Caco-2 (cell line): ENCODE results near the gene ENOSF1. TPM values are rescaled to one million over a fixed set of nuclear protein-coding genes. Genes with fewer than 3 reads are reported as not detected.
A peak's percentile ranks its signal among the peaks of the same experiment; 100 is the strongest.

Source experiments
- BruUV-seq: library from RNA; stranded (reverse); fragments of 400-500 nt; replicated peaks from 2 replicates; lab custom pipeline; 2021; lab: Mats Ljungman, UMichigan
- CTCF ChIA-PET: fragments of 300-600 bp; sonication (Branson Sonifier 250); formaldehyde crosslinking; loops from one replicate; lab custom pipeline; 2022; ENCODE audit warnings: antibody characterized with exemption; lab: Charles Lee
- POLR2A ChIA-PET: fragments of 300-600 bp; sonication (Branson Sonifier 250); formaldehyde crosslinking; loops from one replicate; lab custom pipeline; 2022; ENCODE audit warnings: antibody characterized with exemption; lab: Charles Lee
- DNase-seq, 2 experiments: peaks; one replicate each; pipeline versions ENCODE4 v3.0.0 to v3.0.0-alpha.2; 2020 to 2022
- H3K27me3 ChIP-seq: replicated peaks from 2 replicates; pipeline ENCODE4 v1.6.0; 2011; ENCODE audit warnings: low read length; ENCODE audit not compliant: control insufficient read depth, insufficient read depth
- H3K36me3 ChIP-seq: 2 replicates; pipeline ENCODE4 v1.5.1; 2011; ENCODE audit warnings: low read length; ENCODE audit not compliant: control insufficient read depth, insufficient read depth
- H3K4me1 ChIP-seq: fragments of 250-450 bp; sonication (Bioruptor Pico); 2 replicates; pipeline ENCODE4 v1.5.1; 2020; ENCODE audit warnings: mild to moderate bottlenecking
- H3K4me3 ChIP-seq: 2 replicates; pipeline ENCODE4 v1.5.1; 2011; ENCODE audit warnings: low read depth, mild to moderate bottlenecking, control low read depth, low read length
- H3K9me3 ChIP-seq: fragments of 250-450 bp; sonication (Bioruptor Pico); 2 replicates; pipeline ENCODE4 v1.5.1; 2020; ENCODE audit warnings: mild to moderate bottlenecking, moderate library complexity
- H3K27ac Mint-ChIP-seq: one replicate; pipeline ENCODE4 v1.8.0; 2022; ENCODE audit warnings: mixed read lengths; ENCODE audit not compliant: unreplicated experiment
- H3K27me3 Mint-ChIP-seq: one replicate; pipeline ENCODE4 v1.8.0; 2022; ENCODE audit warnings: mixed read lengths; ENCODE audit not compliant: insufficient read depth, unreplicated experiment
- H3K36me3 Mint-ChIP-seq: one replicate; pipeline ENCODE4 v1.8.0; 2022; ENCODE audit warnings: mild to moderate bottlenecking, mixed read lengths; ENCODE audit not compliant: insufficient read depth, unreplicated experiment
- H3K4me1 Mint-ChIP-seq: one replicate; pipeline ENCODE4 v1.8.0; 2022; ENCODE audit warnings: low read depth, mixed read lengths; ENCODE audit not compliant: unreplicated experiment
- H3K4me3 Mint-ChIP-seq: one replicate; pipeline ENCODE4 v1.8.0; 2022; ENCODE audit warnings: mild to moderate bottlenecking, moderate library complexity, mixed read lengths; ENCODE audit not compliant: unreplicated experiment
- H3K9me3 Mint-ChIP-seq: one replicate; pipeline ENCODE4 v1.8.0; 2022; ENCODE audit warnings: mixed read lengths; ENCODE audit not compliant: unreplicated experiment
- intact Hi-C: fragments of 100-400 bp; cut with micrococcal nuclease; formaldehyde crosslinking; loops from one replicate; pipeline ENCODE4 v1.10.0; 2022; ENCODE audit not compliant: unreplicated experiment
- total RNA-seq: library from RNA; stranded (reverse); gene quantifications from 2 replicates; pipeline ENCODE4 v1.2.3, GENCODE V29; 2022
- TF ChIP-seq, protein P1 (sequence below), 2 experiments: fragments of 200-600 bp in 1 of 2; IDR thresholded peaks; 1 replicate in 1 of 2; 2 replicates in 1 of 2; pipeline versions ENCODE4 v1.5.1 to v1.8.0; 2011 to 2022; ENCODE audit warnings: antibody characterized with exemption in 1 of 2, control low read depth in 1 of 2, inconsistent platforms in 1 of 2, low read depth in 1 of 2, low read length in 1 of 2, mild to moderate bottlenecking in 1 of 2, moderate library complexity in 1 of 2; ENCODE audit not compliant: insufficient read depth in 1 of 2, severe bottlenecking in 1 of 2, unreplicated experiment in 1 of 2

ENOSF1 gene
- total RNA-seq, 1 experiment from 2014 or later = 114 TPM

DNA sequence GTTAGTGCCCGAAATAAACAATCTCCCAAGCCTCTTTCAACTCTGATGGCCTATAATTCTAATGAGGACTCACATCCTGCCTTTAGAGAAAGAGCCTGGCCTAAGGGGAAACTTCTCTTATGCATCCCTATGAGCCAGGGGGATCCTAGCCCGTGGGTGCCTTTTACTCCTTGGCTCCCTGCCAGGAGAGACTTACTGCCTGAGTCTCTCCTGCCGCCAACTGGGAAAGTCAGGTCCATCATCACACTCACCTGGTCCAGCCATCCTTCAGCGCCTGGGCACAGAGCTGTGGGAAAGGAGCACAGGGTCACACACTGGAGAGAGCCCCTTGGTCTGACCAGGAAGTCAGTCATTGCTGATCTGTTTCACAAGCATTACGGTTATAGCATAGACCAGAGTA is 24.1 kb downstream of the ENOSF1 start:
- no peak overlapping the region for H3K27ac Mint-ChIP-seq
- no peaks in the 10 kb centered on the region for H3K27me3 ChIP-seq

DNA sequence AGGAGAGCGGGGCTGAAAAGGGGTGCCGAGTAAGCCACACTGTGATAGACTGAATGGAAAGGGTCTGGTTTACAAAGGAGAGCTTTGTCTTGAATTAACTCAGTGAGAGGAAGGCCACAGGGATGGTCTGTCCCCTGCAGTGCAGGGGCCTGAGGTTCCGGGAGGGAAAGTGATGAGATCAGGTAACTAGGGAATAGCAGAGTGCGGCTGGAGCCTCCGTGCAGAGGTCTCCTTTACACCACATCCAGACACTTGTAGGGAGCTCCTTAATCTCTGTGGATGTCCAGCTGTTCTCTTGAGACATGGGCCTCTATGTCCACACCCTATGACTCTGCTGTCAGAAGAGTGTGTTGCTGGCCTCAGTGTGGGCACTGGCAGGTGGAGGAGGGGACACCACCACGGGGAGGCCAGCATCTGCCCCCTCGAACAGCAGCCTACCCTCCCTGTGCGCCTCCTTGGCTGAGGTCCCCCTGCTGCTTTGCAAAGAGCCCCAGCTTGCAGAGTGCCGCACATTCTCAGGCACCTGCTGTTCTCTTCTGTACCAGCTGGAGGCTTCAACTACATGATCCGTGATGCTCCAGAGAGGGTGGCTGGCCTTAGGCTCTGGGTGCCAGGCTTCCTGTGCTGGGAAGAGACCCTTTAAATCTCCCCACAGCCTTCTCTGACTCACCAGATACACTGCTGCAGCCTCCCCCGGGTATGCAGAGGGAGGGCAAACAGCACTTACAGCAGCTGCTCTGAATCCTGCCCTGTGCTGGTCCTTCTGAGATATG is 25.9 kb downstream of the ENOSF1 start:
- BruUV-seq = no TSS peak
- CTCF ChIA-PET = interaction anchor here (0.6 to 1.2 kb wide), 2 partner anchors 13 to 153 kb away, joined by 3 to 5 read pairs; no protein-coding TSS in a partner anchor
- Mint-ChIP-seq H3K4me3 (no peak overlapping the region), H3K27me3 (no peaks in the 10 kb centered on the region), H3K36me3 (peaks cover 42% of the 10 kb centered on the region), H3K4me1 (peaks cover 32% of the 10 kb centered on the region), H3K9me3 (no peaks in the 10 kb centered on the region), H3K27ac (peak overlapping the region; percentile 1)
- peaks cover 48% of the 10 kb centered on the region for H3K4me1 ChIP-seq
- POLR2A ChIA-PET = no interaction called here
- H3K9me3 ChIP-seq = no peaks in the 10 kb centered on the region
- TF ChIP-seq, protein P1, sequence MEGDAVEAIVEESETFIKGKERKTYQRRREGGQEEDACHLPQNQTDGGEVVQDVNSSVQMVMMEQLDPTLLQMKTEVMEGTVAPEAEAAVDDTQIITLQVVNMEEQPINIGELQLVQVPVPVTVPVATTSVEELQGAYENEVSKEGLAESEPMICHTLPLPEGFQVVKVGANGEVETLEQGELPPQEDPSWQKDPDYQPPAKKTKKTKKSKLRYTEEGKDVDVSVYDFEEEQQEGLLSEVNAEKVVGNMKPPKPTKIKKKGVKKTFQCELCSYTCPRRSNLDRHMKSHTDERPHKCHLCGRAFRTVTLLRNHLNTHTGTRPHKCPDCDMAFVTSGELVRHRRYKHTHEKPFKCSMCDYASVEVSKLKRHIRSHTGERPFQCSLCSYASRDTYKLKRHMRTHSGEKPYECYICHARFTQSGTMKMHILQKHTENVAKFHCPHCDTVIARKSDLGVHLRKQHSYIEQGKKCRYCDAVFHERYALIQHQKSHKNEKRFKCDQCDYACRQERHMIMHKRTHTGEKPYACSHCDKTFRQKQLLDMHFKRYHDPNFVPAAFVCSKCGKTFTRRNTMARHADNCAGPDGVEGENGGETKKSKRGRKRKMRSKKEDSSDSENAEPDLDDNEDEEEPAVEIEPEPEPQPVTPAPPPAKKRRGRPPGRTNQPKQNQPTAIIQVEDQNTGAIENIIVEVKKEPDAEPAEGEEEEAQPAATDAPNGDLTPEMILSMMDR (IDR thresholded peaks at IDR 0.05; ENCODE audit: insufficient read depth in 1 of 2, low read depth in 1 of 2, low read length in 1 of 2, severe bottlenecking in 1 of 2, unreplicated experiment in 1 of 2) = no peak
- DNase-seq = no peak
- intact Hi-C loops = no loop called here
- no peaks in the 10 kb centered on the region for H3K27me3 ChIP-seq
- H3K36me3 ChIP-seq = peaks cover 3% of the 10 kb centered on the region
- no peak overlapping the region for H3K4me3 ChIP-seq

More for the DNA sequence above, 24.1 kb downstream of the ENOSF1 start:
- intact Hi-C loops = no loop called here
- ChIA-PET CTCF (interaction anchor here (0.6 kb wide), 1 partner anchor 9 kb away, joined by 3 read pairs; no protein-coding TSS in a partner anchor), POLR2A (no interaction called here)
- Histone ChIP-seq H3K9me3 (no peaks in the 10 kb centered on the region), H3K36me3 (peaks cover 3% of the 10 kb centered on the region), H3K4me3 (no peak overlapping the region), H3K4me1 (peaks cover 31% of the 10 kb centered on the region)
- Mint-ChIP-seq H3K36me3 (peaks cover 42% of the 10 kb centered on the region), H3K27me3 (no peaks in the 10 kb centered on the region), H3K9me3 (no peaks in the 10 kb centered on the region), H3K4me1 (peaks cover 18% of the 10 kb centered on the region), H3K4me3 (no peak overlapping the region)
- no TSS peak for BruUV-seq
- TF ChIP-seq, protein P1 (IDR thresholded peaks at IDR 0.05; ENCODE audit: insufficient read depth in 1 of 2, low read depth in 1 of 2, low read length in 1 of 2, severe bottlenecking in 1 of 2, unreplicated experiment in 1 of 2) = no peak
- DNase-seq = no peak

DNA sequence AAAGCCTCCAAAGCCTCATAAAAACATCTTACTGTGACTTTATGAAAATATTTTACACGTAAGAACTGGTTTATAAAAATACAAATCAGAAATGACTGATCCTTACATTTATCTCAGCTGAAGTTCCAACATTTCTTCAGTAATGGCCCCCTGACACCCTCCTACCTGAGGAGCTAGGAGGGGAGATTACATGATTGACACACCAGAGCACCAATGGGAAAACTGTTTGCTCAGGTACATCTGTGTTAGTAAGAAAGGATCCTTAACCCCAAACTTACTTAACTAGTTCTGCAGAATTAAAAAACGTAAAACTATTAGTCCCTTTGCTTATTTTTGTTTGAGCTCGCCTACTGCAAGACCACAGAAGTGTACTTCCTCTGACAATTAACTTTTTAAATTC is 27.0 kb downstream of the ENOSF1 start:
- TF ChIP-seq, protein P1 (IDR thresholded peaks at IDR 0.05; ENCODE audit: insufficient read depth in 1 of 2, low read depth in 1 of 2, low read length in 1 of 2, severe bottlenecking in 1 of 2, unreplicated experiment in 1 of 2) = no peak
- H3K27ac Mint-ChIP-seq = peak overlapping the region; percentile 1
- CTCF ChIA-PET = interaction anchor here (0.6 to 1.2 kb wide), 3 partner anchors 14 to 1999 kb away, joined by 3 to 5 read pairs (median 3); no protein-coding TSS in a partner anchor

More for the DNA sequence above, 27.0 kb downstream of the ENOSF1 start:
- BruUV-seq = TSS peak; percentile 12
- peak; percentile 63 to 73 for DNase-seq
- H3K9me3 ChIP-seq = no peaks in the 10 kb centered on the region
- Mint-ChIP-seq H3K4me1 (peaks cover 37% of the 10 kb centered on the region), H3K9me3 (no peaks in the 10 kb centered on the region), H3K27me3 (no peaks in the 10 kb centered on the region), H3K36me3 (peaks cover 51% of the 10 kb centered on the region), H3K4me3 (no peak overlapping the region)
- no peaks in the 10 kb centered on the region for H3K27me3 ChIP-seq
- H3K4me3 ChIP-seq = no peak overlapping the region
- intact Hi-C loops = no loop called here
- peaks cover 3% of the 10 kb centered on the region for H3K36me3 ChIP-seq
- POLR2A ChIA-PET = interaction anchor here (1.4 kb wide), 1 partner anchor 27 kb away, joined by 3 read pairs; no protein-coding TSS in a partner anchor
- H3K4me1 ChIP-seq = peaks cover 49% of the 10 kb centered on the region
